M059J (cell line): Measurements from ENCODE around the gene TRDMT1. TPM values are rescaled to one million over a fixed set of nuclear protein-coding genes. Genes with fewer than 3 reads are reported as not detected.
A peak's percentile ranks its signal among the peaks of the same experiment; 100 is the strongest.

ENCODE experiments used
- DNase-seq: peaks from one replicate; pipeline ENCODE4 v3.0.0-alpha.2; 2012; ENCODE audit warnings: low read depth
- total RNA-seq: library from RNA; depleted of rRNA; stranded (reverse); fragments of >200 nt; shearing (Covaris generic); gene quantifications from 2 replicates; pipeline ENCODE4 v1.2.3, GENCODE V29; 2014

Gene TRDMT1
- total RNA-seq, 1 experiment from 2014 or later = 3.3 TPM

DNA sequence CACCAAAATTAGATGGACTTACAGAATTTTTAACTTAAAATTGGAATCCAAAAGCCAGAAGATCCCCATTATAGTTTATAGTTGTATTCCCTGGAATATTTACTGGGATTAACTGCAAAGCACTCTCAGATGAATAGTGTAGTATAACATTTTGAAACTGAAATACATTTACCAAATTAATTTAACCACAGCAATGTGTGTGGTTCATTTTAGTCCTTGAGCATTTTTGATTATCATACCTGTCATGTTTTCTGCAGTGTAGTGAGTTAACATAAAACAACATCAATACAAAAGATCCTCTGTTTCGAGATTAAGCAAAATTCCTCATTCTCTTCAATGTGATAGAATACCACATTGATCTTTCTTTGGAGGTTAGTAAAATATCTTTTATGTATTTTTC, 30.3 kb upstream of the TRDMT1 start:
- no peak for DNase-seq

DNA sequence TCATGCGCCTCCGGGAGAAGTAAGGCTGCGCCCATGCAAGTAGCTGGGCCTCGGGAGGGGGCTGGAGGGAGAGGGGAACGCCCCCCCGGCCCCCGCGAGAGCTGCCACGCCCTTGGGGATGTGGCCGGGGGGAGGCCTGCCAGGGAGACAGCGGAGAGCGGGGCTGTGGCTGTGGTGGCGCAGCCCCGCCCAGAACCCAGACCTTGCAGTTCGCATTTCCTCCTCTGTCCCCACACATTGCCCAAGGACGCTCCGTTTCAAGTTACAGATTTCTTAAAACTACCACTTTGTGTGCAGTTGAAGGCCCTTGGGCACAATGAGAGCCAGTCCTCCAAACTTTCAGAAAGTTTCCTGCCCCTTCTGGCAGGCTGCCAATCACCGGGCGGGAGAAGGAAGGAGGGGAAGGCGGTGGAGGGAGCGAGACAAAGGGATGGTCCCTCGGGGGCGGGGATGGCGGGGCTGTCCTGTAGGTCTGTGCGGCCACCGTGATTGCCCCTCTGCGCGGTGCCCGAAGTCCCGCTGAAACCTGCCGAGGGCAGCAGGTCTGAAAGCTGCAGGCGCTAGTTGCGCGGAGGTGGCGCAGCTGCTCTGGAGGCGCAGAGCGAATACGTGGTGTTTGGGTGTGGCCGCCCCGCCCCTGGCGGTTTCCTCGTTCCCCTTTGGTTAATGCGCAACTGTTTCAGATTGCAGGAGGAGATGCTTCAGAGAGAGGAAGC, 28.7 kb upstream of the TRDMT1 start:
- DNase-seq = peak; percentile 48

DNA sequence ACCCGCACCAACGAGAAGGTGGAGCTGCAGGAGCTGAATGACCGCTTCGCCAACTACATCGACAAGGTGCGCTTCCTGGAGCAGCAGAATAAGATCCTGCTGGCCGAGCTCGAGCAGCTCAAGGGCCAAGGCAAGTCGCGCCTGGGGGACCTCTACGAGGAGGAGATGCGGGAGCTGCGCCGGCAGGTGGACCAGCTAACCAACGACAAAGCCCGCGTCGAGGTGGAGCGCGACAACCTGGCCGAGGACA, 28.2 kb upstream of the TRDMT1 start:
- DNase-seq = no peak

- DNase-seq = peak; percentile 79
Measured at GRCh38 chr10:17229016-17229716, 27.7 kb upstream of the TRDMT1 start.

- peak; percentile 94 for DNase-seq
Measured at GRCh38 chr10:17228091-17229015, 26.9 kb upstream of the TRDMT1 start, which contains the start of gene VIM. Gene VIM (plus strand): TSS chr10:17228241. CDS start chr10:17229423, 1,182 bp downstream.

DNA sequence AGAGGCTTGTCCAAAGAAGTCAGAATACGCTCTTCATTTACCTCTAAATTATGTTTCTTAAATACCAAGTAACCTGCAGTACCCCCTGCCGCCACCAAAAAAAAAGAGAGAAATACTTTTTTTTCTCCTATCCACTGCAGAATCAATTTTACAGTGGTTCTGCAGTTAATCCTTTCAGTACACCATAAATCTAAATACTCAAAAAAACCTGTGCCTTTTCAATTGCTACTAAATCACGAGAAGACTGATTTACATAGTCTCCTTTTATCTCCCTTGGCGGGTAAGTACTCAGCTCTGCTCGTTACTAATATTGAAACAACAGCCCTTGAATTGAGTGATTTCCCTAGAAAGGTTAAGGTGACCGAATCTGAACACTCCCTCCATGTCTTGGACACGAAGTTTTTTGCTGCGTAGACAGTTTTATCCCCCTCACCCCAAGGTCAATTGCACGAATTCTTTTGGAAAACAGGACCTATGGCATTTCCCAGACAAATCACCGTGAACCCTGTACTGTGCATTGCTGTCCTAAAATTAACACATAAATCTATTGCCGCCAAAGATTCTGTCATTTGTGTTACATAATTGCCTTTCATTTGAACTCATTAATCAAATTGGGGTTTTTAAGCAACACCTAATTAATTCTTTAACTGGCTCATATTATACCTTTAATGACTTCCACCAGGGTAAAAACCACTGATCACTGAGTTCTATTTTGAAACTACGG, 26.1 kb upstream of the TRDMT1 start:
- DNase-seq = peak; percentile 51

GRCh38 chr10:17226891-17227303, 25.4 kb upstream of the TRDMT1 start:
- DNase-seq = peak; percentile 60

- DNase-seq = no peak
Measured at GRCh38 chr10:17225808-17226207, 24.3 kb upstream of the TRDMT1 start.

GRCh38 chr10:17222329-17222728, 20.9 kb upstream of the TRDMT1 start:
- DNase-seq = peak; percentile 19

DNA sequence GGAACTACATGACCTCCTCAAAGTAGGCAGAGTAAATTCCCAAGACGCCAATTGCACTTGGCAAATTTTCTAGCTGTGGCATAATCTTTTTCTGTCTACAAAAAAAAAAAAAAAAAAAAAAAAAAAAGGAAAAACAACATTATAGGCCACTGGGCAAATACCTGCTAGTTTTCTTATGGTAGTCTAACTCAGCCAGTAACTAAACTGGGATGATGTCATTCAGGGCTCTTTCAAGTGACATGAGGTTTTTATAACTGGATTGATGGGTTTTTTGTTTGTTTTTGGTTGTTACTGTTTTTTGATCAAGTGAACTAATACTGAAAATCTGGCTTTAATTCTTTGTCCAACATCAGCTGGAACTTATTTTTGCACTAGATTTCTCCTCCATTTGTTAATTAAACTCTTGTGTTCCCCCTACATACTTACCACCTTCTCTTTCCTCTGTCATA, 19.2 kb upstream of the TRDMT1 start:
- peak; percentile 69 for DNase-seq

DNA sequence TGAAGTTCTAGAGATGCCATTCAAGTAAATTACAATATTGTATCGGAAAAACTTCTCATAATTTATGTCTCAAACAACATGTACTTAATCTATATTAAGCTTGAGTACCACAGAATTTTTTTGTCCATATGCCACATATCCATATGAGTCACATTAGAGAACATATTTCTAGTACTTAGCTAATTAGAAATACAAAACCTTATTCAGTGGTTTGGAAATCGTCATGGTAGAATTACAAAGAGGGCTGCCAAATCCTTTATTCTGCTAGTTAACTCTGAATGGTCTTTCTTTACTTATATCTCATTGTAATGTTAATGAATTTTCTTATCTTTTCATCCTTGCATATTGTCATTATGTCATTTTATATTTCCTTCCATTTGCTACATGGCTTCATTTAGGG, 17.6 kb upstream of the TRDMT1 start:
- peak; percentile 46 for DNase-seq

GRCh38 chr10:17217631-17218232, 16.3 kb upstream of the TRDMT1 start:
- peak; percentile 85 for DNase-seq

GRCh38 chr10:17216901-17217395, 15.5 kb upstream of the TRDMT1 start:
- no peak for DNase-seq

- DNase-seq = peak; percentile 96
Measured at GRCh38 chr10:17216217-17216900, 14.9 kb upstream of the TRDMT1 start.

DNA sequence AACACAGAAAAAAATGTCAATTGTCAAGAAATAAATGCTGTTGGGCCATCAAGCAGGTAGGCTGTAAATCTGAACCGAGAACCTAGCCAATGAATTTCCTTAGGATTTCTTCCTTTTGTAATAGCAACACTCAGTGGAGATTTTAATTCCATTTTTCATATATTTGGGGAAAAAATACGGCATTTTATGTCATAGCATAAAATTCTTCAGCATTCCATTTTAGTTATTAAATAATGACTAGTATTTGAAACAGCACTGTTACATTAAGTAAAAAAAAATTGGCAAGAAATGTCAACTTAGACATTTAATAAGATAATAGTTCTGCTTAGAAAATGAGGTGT, 14.3 kb upstream of the TRDMT1 start:
- DNase-seq = no peak

GRCh38 chr10:17214971-17215781, 13.7 kb upstream of the TRDMT1 start:
- peak; percentile 93 for DNase-seq

DNA sequence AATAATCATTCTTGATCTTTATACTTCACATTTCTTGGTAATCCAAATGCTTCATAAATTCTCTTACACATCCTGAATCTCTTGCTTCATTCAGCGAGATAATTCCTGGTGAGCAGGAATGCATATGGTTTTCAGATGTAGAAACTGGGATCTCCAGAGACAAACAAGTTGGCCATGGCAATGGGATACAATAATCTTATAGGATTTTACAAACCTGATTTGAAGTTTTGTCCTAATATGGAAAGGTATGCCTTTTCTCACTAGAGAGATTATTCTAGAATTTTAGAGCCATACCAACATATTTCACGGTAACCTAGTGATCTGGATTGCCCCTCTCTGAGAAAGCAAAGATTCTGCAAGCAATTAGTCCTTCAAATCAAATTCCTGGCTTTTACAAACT, 13.1 kb upstream of the TRDMT1 start:
- DNase-seq = peak; percentile 36

DNA sequence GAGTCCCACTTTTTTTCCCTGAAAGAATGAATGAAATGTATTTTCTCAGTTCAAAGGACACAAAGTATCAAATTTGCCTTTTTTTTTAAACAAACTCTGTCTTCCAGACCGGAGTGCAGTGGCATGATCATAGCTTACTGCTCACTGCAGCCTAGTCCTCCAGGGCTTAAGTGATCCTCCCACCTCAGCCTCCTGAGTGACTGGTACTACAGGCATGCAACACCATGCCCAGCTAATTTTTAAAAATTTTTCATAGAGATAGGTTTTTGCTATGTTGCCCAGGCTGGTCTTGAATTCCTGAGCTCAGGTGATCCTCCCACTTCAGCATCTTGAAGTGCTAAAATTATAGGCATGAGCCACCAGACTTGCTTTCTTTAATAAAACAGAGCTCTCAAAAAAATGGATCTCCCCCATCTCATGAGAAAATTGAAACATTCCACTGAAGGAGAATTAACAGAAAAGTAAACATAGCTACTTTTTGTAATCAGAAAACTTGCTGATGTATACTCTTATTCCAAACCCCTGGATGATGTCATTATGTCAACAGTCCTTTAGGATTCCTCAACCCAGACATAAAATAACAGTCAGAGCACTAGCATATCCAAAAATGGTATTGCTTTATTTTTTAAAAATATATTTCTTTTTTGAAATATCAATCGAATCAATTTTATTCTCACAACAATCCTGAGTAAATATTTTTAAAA, 12.3 kb upstream of the TRDMT1 start:
- peak; percentile 69 for DNase-seq

DNA sequence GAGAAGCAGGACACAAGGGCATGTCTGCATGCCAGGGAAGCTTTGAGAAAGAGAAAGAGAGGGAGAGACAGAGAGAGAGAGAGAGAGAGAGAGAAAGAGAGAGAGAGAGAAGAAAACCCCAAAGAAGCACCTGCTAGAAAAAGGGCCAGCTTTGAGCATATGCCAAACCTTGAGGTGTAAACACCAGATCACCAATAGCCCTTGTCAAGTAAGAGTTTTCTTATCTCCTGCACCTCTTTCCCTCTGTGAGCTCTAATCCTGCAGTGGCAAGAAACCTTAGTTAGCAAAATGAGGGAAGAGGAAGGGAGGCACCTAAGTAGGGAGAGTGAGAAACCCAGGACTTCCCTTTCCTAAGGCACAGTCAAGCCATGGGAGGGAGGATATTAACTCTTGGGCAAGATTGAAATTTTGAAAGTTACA, 11.3 kb upstream of the TRDMT1 start:
- peak; percentile 32 for DNase-seq
